CD4-positive, alpha-beta T cell treated with Interleukin-12 subunit alpha and Interleukin-12 subunit beta, for 1 hour (primary cell): ENCODE data around the gene STOX2.

Source experiments
- DNase-seq: peaks from one replicate; pipeline ENCODE4 v3.0.0-alpha.2; 2020

STOX2 gene

GRCh38 chr4:183989461-183989860, 84.4 kb downstream of the STOX2 start:
- DNase-seq, result no peak

DNA sequence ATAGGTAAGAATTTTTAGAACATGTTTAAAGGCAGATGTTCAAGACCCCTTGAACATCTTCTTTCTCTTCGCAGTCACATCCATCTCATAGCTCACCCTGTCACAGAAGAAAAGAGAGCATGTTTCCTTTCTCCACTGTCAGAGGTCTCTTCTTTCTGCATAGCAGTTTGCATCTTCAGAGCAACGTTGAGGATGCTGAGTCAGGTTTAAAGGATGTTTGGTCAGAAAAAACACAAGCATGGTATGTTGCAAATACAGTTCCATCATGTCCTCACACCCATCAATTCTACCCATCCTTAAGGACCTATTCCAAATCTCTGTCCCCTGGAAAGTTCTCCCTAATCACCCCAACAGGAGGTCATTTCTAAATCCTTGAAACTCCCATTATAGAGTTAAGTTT, 84.8 kb downstream of the STOX2 start:
- DNase-seq, result no peak

DNA sequence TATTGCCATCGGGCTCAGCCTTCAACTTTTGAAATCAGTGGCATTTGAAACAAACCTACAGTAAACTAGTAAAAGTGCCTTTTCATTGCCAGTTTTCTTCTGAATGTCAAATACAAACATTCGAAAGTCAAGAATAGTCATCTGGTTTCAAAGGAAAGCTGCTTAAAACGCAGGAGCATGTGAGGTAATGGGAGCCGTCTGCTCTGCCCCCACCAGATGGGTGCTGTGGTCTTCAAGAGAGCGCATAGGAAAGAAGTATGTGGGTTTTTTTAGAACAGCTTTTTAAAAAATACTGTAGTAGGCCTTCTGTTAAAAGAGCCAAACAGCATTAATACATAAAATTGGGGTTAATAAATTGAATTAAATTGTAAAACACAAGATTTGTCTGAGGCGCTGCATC, 88.6 kb downstream of the STOX2 start:
- DNase-seq, result no peak

DNA sequence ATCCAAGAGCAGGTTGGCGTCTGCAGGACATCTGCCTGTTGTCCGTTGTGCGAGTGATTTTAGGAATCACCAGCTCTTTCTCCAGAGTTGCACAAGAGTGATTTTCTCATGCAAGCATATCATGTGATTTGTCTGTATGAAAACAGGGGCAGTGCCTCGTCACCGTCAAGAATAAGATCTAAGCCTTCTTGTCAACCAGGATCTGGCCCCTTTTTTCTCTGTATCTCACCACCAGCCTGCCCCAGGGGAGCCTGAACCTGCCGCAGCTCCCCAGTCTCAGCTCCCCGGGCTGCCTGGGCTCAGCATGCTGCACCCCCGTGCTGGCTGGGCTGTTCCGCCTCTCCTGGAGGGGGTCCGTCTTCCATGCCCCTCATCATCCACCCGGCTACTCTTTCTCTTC, 90.5 kb downstream of the STOX2 start:
- DNase-seq, result no peak

DNA sequence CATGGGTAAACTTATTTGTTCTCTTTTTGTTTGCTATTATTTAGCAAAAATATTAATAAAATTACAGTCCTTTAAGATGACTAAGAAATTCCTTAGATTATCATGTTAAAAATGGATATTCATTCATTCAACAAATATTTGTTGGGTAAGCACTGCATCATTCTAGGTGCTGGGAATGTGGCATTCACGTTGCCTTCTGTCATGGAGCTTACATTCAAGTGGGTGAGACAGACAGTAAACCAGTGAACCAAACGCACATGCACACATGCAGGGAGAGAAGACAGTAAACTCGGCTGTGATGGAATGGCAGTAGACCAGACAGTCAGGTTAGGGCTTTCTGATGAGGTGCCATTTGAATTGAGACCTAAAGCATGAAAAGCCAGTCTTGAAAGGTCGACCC, 91.8 kb downstream of the STOX2 start:
- no peak for DNase-seq

DNA sequence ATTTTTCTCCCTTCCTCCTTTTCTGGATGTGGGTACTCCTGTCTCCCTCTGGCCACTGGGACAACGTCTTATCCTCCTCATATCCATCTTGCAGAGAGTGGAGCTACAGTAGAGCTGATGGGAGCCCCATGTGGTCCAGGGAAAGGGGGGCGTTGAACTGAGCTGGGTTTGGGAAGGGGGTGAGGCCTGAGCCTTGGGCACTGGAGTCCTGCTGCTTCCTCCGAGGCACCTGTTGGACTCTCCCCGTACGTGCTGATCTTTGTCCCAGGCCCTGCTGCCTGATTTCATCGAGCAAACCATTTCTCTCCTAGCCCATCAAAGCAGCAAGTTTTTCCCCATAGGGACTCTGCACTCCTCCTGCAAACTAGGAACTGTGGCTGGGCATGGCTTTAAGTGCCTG, 94.3 kb downstream of the STOX2 start:
- no peak for DNase-seq

GRCh38 chr4:184000457-184001396, 95.6 kb downstream of the STOX2 start:
- no peak for DNase-seq

- DNase-seq, result no peak
These were observed 98.3 kb downstream of the STOX2 start for GRCh38 chr4:184003433-184003832.

DNA sequence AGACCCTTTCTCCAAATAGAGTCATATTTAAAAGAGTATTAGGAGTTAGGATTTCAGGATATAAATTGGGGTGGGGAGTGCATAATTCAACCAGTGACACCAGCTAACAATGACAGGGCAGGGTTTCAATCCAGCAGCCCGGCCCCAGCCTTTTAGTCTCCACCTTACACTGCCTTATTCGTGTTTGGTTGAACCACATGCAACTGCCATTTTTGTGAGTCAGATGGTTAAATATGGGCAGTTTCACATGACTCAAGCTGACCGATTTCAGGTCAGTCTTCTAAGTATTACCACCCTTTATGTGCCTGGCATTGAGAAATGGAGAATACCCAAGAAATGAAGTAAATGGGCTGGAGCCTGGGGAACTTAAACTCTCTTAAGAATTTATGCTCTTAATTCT, 102.8 kb downstream of the STOX2 start:
- no peak for DNase-seq

DNA sequence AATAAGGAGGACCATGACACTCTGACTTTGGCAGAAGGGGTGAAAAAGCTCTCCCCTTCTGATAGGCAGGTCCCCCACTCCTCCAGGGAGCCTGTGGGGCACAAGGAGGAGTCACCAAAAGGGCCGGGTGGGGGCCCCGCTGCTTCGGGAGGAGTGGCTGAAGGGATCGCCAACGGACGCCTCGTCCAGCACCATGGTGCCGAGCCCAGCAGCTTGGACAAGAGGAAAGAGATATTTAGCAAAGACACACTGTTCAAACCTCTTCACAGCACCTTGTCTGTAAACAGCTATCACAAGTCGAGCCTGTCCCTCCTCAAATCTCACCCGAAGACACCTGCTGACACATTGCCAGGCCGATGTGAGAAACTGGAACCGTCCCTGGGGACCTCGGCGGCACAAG, 105.6 kb downstream of the STOX2 start:
- DNase-seq, result no peak

DNA sequence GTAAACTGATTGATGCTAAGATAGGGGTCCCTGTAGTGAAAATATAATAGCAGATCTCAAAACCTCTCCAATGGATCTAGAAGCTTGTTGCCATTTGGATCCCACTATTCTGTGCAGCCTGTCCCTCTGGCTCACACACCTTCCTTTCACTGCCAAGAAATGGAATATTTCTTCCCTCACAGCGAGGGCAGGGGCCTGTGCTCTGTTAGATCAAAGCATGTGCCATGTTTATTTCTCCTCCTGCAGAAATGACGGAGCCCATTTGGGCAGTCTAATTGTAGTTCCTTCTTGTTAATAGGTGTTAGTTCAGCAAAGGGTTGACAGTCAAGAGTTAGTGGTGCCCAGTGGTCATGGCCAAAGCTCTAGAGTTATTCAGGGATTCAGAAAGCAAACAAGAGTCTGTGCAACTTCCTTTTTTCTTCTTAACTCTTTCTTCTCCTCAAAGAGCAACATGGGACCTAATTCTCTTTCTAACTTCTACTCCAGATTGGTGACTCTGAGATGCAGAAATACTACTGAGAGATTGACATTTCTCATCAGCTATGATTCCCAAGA, 106.8 kb downstream of the STOX2 start:
- DNase-seq, result no peak

DNA sequence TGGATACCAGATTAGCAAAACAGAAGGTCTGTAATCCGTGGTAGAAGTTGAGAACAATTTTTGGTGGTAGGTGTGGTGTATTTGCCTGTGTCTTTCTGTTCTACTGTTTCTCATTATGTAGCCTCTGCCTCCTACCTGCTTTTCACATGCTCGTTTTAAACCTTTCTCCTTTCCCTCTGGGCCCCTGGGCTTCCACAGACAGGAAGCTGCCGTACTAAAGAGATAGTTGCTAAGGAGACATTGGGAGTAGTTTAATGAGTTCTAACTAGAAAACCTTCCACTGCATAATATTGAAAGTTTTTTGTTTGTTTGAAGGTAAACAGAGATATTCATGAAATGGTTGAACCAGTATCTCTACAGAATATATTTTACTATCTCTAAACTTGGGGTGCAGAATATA, 107.8 kb downstream of the STOX2 start:
- DNase-seq, result no peak

DNA sequence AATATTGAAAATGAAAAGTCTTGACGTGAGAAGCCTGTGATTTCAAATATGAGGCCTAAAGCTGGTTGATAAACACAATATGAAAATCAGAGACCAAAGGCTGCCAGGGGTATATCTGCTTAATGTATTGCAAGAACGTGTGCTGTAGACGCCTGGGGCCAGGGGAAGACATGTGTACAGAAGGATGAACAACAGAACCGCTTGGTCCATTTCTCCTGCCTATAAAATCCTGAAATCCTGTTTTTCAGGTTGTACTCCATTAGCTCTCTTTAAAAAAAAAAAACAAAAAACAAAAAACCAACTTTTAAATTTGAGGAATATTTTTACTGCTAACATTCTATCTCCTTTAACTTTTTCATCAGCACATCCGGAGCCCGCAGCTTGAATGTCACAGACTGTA, 109.2 kb downstream of the STOX2 start:
- no peak for DNase-seq

DNA sequence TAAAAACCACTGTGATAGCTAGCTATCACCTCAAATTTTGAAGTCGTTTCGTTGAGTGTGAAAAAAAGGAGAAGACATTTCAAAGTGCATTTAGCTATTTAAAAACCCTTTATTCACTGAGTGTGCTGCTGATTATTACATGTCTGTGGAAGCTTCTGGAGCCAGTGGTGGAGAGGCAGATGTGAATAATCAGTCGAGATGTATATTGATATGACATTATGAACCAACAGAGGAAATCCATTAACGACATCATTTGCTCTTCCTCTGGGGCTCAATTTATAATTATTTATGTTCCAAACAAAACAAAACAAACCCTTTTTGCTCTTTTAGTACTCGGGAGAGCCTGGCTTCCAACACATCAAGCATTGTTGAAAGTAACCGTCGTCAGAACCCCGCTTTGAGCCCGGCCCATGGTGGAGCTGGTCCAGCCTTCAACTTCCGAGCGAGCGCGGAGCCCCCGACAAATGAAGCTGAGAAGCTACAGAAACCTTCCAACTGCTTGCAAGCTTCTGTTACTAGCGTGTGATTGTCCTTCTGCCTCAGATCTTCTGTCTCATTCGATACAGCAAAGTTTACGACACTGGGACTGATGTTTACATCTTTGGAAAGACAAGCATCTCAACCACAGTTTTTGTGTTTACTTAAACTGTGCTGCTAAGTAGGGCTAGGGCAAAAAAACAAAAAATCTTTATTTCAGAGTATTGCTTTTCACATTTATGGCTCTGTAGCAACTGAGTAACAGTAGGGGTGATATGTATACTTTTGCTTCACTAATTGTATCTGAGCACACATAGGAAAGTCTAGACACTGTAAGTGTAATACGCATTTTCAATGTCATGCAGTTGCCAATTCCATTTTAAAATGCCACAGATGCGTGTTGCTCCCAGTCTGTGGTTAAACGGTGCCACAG, 111.9 kb downstream of the STOX2 start:
- DNase-seq, result no peak

GRCh38 chr4:184019076-184019475, 114.0 kb downstream of the STOX2 start:
- DNase-seq, result no peak

- DNase-seq, result no peak
These were observed 114.8 kb downstream of the STOX2 start for GRCh38 chr4:184019667-184020623.

DNA sequence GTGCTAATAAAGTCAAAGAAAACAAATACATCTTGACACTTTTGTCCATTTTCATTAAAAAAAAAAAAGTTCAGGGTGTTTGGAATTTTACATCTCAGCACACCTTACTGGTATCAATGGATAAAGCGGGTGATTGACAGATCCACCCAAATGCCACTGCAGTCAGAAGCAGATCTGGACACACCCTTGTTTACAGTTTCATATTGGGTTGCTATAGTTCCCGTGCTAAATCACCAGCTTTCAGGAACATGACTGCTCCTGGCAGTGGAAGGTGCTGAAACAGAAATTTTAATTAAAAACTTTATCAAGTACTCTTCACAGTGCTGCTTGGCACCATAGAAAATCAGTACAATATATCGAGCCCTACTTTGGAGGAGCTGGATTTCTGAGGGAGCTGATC, 116.3 kb downstream of the STOX2 start:
- no peak for DNase-seq

DNA sequence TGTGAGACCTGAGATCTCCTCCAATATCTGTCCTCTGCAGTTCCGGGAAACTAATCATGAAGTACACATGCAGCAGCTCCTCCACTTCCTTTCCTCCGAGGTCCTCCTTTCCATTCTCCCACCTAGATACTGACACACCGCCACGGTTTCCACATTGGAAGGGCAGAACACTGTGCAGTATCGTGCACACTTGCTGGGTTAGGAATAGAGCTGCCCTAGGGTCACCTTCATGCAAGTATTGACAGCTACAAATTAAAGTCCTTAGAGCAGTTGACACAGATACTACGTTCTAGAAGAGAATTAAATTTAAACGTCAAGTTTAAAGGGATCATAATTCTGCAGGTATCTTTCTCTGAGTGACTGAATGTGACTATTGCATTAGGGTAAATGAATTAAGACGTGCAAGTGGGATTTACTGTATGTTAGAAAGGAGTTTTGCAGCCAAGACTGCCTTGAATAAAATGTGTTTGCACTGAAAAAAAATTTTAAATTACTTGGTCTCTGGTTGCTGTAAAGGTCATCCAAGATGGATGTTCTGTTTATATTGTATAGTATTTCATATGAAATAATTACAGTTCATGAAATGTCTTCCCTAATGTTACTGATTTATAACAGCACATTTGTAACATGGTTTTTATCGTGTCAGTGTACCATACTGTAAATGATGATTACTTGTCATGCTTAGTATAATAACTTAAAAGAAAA, 117.7 kb downstream of the STOX2 start:
- no peak for DNase-seq

DNA sequence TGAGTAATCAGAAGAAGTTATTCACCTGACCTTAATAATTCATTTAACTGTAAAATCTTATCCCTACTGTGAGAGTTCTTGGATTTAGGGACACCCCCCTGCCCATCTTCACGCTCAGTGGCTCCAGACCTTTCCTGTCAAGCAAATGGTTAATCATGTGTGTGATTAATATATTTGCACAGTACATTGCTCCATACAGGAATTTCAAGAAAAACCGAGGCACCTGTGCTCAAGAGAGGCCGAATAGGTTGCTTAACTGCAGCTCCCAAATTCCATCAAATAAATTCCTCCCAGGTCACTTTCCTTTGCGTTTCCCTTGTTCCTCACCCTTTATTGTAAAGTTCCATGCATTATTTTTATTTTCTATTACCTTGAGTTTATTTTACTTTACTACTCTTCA, 119.5 kb downstream of the STOX2 start:
- DNase-seq, result no peak

DNA sequence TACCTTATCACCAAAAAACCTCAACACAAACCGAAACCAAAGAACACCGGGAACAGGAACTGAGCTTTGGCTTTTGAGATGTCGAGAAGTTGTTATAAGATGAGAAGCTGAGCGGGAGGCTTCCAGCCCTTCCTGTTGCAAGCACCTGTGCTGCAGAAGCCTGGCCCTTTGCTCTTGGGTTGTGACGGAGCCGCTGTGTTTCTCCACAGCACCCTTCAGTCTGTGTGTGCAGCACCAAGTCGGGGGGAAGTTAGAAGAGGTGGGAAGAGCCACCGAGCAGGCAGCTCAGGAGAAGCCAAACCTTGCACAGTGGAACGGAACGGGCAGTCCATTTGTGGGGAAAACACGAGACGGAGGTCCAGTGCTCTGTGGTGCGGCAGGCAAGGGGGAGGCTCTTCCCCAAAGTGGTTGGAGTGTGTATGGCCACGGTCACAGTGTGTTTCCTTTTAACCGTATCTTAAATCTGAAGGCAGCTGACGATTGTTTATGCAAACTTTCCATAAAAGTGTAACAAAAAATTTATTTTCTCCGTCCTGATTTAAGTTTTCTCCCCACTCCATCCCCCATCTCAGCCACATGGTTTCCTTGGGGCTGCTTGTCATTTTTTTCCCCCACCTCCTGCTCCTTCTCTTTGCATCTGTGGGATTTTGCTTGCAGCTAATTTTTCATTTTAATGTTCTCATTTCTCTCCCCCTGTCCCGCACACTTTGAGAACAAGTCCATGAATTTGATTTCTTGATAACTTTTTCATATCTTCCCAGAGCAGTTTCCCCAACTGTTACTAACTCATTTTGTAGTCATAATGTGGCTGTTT, 123.7 kb downstream of the STOX2 start:
- DNase-seq, result peak; percentile 10

DNA sequence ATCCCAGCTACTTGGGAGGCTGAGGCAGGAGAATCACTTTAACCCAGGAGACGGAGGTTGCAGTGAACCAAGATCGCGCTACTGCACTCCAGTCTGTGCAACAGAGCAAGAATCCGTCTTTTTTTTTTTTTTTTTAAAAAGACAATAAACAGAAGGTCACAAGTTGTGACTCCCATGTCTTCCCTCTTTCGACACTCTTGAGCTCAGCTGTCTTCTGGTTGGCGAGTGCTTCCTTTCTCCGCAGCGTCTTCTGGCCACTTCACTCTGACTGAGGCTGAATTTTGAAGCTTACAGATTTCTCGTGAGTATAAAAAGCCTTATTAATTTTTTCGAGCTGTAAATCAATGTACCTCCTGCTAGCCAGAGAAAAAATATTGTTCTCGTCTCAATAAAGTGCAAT, 124.9 kb downstream of the STOX2 start:
- no peak for DNase-seq
